KMS-11 (cell line): Measurements from ENCODE around the gene CNOT2.

ENCODE experiments used
- H2AFZ ChIP-seq: fragments of 200-600 bp; sonication (generic); 2 replicates; pipeline ENCODE4 v1.6.1; 2016; ENCODE audit warnings: antibody characterized with exemption, mixed run types, low read depth
- H3K27ac ChIP-seq: fragments of 200-600 bp; sonication (generic); 2 replicates; pipeline ENCODE4 v1.6.1; 2016; ENCODE audit warnings: mild to moderate bottlenecking, mixed run types
- H3K27me3 ChIP-seq: fragments of 200-600 bp; sonication (generic); 2 replicates; pipeline ENCODE4 v1.6.1; 2017; ENCODE audit warnings: mild to moderate bottlenecking, low read depth, mixed run types, moderate library complexity; ENCODE audit not compliant: insufficient read depth
- H3K36me3 ChIP-seq: fragments of 200-600 bp; sonication (generic); 2 replicates; pipeline ENCODE4 v1.6.1; 2017; ENCODE audit warnings: mild to moderate bottlenecking, mixed run types; ENCODE audit not compliant: insufficient read depth
- H3K4me1 ChIP-seq: fragments of 200-600 bp; sonication (generic); 2 replicates; pipeline ENCODE4 v1.6.1; 2016; ENCODE audit warnings: mild to moderate bottlenecking, low read depth, mixed run types; ENCODE audit not compliant: poor library complexity, severe bottlenecking
- H3K4me2 ChIP-seq: fragments of 200-600 bp; sonication (generic); 2 replicates; pipeline ENCODE4 v1.7.0; 2016; ENCODE audit warnings: mild to moderate bottlenecking, mixed run types
- H3K4me3 ChIP-seq: fragments of 200-600 bp; sonication (generic); IDR thresholded peaks from 2 replicates; pipeline ENCODE4 v1.6.1; 2017; ENCODE audit warnings: low read depth, low read length, mixed read lengths; ENCODE audit not compliant: insufficient read depth
- H3K79me2 ChIP-seq: fragments of 200-600 bp; sonication (generic); 2 replicates; pipeline ENCODE4 v1.6.1; 2016; ENCODE audit warnings: low read depth, mixed run types; ENCODE audit not compliant: insufficient read depth
- H3K9ac ChIP-seq: fragments of 200-600 bp; sonication (generic); 2 replicates; pipeline ENCODE4 v1.6.1; 2016; ENCODE audit warnings: mild to moderate bottlenecking, mixed run types
- H4K20me1 ChIP-seq: fragments of 200-600 bp; sonication (generic); 2 replicates; pipeline ENCODE4 v1.6.1; 2016; ENCODE audit warnings: mild to moderate bottlenecking, mixed run types; ENCODE audit not compliant: insufficient read depth
- TF ChIP-seq, protein P1 (sequence below): fragments of 200-600 bp; sonication (generic); conservative IDR thresholded peaks from 2 replicates; pipeline ENCODE4 v1.6.1; 2017; ENCODE audit warnings: low read depth, mild to moderate bottlenecking, antibody characterized with exemption, low read length, moderate library complexity, mixed read lengths

Gene CNOT2

DNA sequence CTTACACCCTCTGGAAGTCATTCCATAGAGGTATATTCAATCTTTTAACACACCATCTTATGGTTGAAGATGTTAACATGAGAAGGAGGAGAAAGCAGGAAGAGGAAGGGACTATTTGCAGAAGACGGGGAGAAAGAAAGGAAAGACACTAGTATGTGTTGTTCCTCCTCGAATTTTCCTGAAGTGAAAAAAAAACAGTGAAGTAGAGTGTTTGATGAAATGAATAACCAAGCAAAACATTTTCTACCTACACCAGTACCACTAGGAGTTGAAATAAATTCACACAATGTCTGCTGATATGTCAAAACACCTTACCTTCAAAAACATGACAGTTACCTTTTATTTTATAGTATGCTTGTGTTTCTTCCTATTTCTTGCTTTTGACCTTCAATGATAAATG lies 1.4 kb upstream of the CNOT2 start:
- H3K4me3 ChIP-seq: no peak overlapping the region
- peak overlapping the region; percentile 94 for H3K9ac ChIP-seq
- H3K79me2 ChIP-seq: peaks cover 55% of the 10 kb centered on the region
- TF ChIP-seq, protein P1, sequence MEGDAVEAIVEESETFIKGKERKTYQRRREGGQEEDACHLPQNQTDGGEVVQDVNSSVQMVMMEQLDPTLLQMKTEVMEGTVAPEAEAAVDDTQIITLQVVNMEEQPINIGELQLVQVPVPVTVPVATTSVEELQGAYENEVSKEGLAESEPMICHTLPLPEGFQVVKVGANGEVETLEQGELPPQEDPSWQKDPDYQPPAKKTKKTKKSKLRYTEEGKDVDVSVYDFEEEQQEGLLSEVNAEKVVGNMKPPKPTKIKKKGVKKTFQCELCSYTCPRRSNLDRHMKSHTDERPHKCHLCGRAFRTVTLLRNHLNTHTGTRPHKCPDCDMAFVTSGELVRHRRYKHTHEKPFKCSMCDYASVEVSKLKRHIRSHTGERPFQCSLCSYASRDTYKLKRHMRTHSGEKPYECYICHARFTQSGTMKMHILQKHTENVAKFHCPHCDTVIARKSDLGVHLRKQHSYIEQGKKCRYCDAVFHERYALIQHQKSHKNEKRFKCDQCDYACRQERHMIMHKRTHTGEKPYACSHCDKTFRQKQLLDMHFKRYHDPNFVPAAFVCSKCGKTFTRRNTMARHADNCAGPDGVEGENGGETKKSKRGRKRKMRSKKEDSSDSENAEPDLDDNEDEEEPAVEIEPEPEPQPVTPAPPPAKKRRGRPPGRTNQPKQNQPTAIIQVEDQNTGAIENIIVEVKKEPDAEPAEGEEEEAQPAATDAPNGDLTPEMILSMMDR: no peak
- H3K27ac ChIP-seq: peak overlapping the region; percentile 95
- peak overlapping the region; percentile 88 for H2AFZ ChIP-seq
- peaks cover 5% of the 10 kb centered on the region; the same call in 1 of the 2 replicates for H4K20me1 ChIP-seq
- H3K36me3 ChIP-seq: no peaks in the 10 kb centered on the region
- H3K4me2 ChIP-seq: peak overlapping the region; percentile 88
- no peaks in the 10 kb centered on the region for H3K27me3 ChIP-seq
- peaks cover 41% of the 10 kb centered on the region for H3K4me1 ChIP-seq

DNA sequence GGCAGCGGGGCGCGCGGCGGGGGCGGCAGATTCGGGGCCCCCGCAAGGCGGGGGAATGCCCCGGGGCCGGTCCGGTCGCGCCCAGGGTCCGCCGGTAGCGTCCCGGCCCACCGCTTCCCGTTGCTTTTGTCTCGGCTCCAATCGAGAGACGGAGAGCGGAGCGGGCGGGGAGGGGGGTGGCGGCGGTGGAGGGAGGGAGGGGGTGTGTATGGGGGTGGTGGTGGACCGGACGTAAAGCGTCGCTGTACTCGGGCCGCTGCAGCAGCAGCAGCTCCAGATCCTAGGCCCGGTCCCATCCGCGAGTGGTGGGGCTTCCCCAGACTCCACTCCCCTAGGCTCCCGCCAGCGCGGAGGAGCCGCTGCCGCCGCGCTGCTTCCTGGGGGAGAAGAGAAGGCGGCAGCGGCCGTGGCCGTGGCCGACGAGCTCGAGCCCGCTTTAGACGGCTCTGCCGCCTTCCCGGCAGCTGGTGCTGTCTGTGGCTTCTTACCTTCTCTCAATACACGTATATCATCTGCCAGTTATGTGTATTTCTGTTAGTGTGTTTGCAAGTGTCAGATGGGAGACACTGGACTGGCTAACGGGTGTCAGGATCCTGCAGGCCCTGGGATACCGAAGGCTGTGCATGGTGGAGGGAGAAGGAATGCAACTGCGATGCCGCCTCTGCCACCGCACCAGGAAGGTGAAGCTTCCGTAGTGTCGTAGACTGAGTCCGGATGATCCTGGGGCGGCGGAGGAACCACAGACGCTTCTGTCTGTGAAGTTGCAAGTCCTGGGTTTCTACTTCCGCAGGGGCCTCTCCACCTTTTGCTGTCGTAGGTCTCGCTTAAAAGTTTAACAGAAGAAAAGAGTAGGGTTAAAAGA lies 508 bp downstream of the CNOT2 start:
- peak overlapping the region; percentile 63 for H3K4me3 ChIP-seq
- peaks cover 12% of the 10 kb centered on the region for H4K20me1 ChIP-seq
- H3K79me2 ChIP-seq: peaks cover 74% of the 10 kb centered on the region

DNA sequence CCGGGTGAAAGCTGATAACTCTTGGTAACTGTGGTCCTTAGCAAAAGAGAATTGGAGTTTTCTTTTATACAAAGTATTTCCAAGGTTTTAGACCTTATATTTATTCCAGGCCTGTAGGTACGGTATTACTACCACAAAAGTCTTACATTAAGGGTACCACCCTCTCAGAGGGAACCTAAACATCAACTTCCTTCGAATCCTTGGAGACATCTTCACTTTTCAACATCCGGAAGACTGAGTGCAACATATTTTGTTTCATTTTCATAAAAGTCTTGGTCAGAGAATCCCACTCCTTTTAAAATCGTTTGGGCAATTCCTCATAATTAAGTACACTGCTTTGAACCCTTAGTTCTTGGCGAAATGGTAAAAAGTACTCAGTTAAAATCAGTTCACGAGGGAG lies 1.2 kb downstream of the CNOT2 start:
- Histone ChIP-seq H3K4me1 (peaks cover 60% of the 10 kb centered on the region), H3K36me3 (no peaks in the 10 kb centered on the region)

More for the DNA sequence above, 508 bp downstream of the CNOT2 start:
- H3K4me2 ChIP-seq: peak overlapping the region; percentile 98
- H3K27ac ChIP-seq: peak overlapping the region; percentile 95
- H2AFZ ChIP-seq: peak overlapping the region; percentile 88
- no peaks in the 10 kb centered on the region for H3K27me3 ChIP-seq
- peaks cover 57% of the 10 kb centered on the region for H3K4me1 ChIP-seq
- TF ChIP-seq, protein P1: no peak
- peak overlapping the region; percentile 94 for H3K9ac ChIP-seq
- no peaks in the 10 kb centered on the region for H3K36me3 ChIP-seq

DNA sequence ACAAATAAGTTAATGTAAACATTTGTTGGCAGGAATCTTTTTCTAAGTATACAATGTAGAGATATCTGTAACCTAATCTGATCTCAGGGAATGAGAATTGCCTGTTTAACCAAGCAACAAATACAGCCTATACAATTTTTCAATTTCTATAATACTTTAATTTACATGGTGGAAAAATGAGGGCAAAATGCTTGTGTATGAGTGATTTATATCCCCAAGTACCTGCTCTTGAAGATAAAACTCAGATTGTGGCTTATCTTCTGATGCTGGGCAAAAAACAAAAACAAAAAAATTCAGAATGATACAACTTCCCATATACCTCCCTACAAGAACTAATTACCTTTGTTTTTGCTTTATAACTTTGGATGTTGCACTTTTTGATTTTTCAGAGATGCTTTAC lies 2.2 kb downstream of the CNOT2 start:
- H3K9ac ChIP-seq: 0 out of 2 replicates have a peak overlapping the region, but pooled peaks have one; percentile 94
- H3K4me3 ChIP-seq: no peak overlapping the region

More for the DNA sequence above, 1.2 kb downstream of the CNOT2 start:
- Histone ChIP-seq H3K27ac (peak overlapping the region; percentile 95), H3K4me3 (peak overlapping the region; percentile 63), H3K4me2 (peak overlapping the region; percentile 98), H4K20me1 (peaks cover 13% of the 10 kb centered on the region), H2AFZ (peak overlapping the region; percentile 64; the same call in 1 of the 2 replicates), H3K79me2 (peaks cover 81% of the 10 kb centered on the region), H3K9ac (peak overlapping the region; percentile 94), H3K27me3 (no peaks in the 10 kb centered on the region)
- TF ChIP-seq, protein P1: no peak

More for the DNA sequence above, 2.2 kb downstream of the CNOT2 start:
- no peak overlapping the region for H2AFZ ChIP-seq
- peaks cover 16% of the 10 kb centered on the region for H4K20me1 ChIP-seq
- peaks cover 88% of the 10 kb centered on the region for H3K79me2 ChIP-seq
- TF ChIP-seq, protein P1: no peak
- peak overlapping the region; percentile 98 for H3K4me2 ChIP-seq
- no peaks in the 10 kb centered on the region for H3K27me3 ChIP-seq
- peaks cover 64% of the 10 kb centered on the region for H3K4me1 ChIP-seq
- H3K36me3 ChIP-seq: no peaks in the 10 kb centered on the region
- H3K27ac ChIP-seq: peak overlapping the region; percentile 95; the same call in 1 of the 2 replicates
